HG02763 (cell line): ENCODE measurements around the gene GSG1.
"Not testable (repeated sequence)": the region's sequence is repeated elsewhere in the genome, so short reads cannot be mapped to it uniquely, and the experiment has no call there.

Experiments used
- ATAC-seq: cut with Tn5 transposase; IDR thresholded peaks from one replicate; pipeline ENCODE4 v1.9.1; 2021; ENCODE audit warnings: mild to moderate bottlenecking, moderate library complexity; ENCODE audit not compliant: unreplicated experiment

The GSG1 gene

GRCh38 chr12:13066014-13066413 lies 37.5 kb downstream of the GSG1 start:
- no peak for ATAC-seq

- ATAC-seq, result no peak
Observed at GRCh38 chr12:13062669-13063068, 40.8 kb downstream of the GSG1 start.

- no peak for ATAC-seq
Observed at GRCh38 chr12:13061377-13061776, 42.1 kb downstream of the GSG1 start.

GRCh38 chr12:13060581-13060980 lies 42.9 kb downstream of the GSG1 start:
- no peak for ATAC-seq

- not testable (repeated sequence) for ATAC-seq
Observed at GRCh38 chr12:13053617-13054016, 49.9 kb downstream of the GSG1 start.

- ATAC-seq, result no peak
Observed at GRCh38 chr12:13052421-13052820, 51.0 kb downstream of the GSG1 start.

- ATAC-seq, result no peak
Observed at GRCh38 chr12:13049816-13050215, 53.7 kb downstream of the GSG1 start.

- ATAC-seq, result peak; percentile 42
Observed at GRCh38 chr12:13046964-13047363, 56.5 kb downstream of the GSG1 start.

- no peak for ATAC-seq
Observed at GRCh38 chr12:13045816-13046215, 57.7 kb downstream of the GSG1 start.

- ATAC-seq, result no peak
Observed at GRCh38 chr12:13044906-13045299, 58.6 kb downstream of the GSG1 start.

GRCh38 chr12:13044002-13044905 lies 59.2 kb downstream of the GSG1 start, which contains the start of gene FAM234B:
Gene FAM234B, plus strand, starts transcription at chr12:13044381. Its CDS starts 23 bp downstream, at chr12:13044404.
- peak; percentile 87 for ATAC-seq

GRCh38 chr12:13042666-13043230 lies 60.7 kb downstream of the GSG1 start:
- ATAC-seq, result no peak

GRCh38 chr12:13041224-13041623 lies 62.2 kb downstream of the GSG1 start:
- no peak for ATAC-seq

- no peak for ATAC-seq
Observed at GRCh38 chr12:13039328-13039956, 64.0 kb downstream of the GSG1 start.

GRCh38 chr12:13038491-13039161 lies 64.8 kb downstream of the GSG1 start:
- ATAC-seq, result no peak

- no peak for ATAC-seq
Observed at GRCh38 chr12:13036881-13037280, 66.6 kb downstream of the GSG1 start.

GRCh38 chr12:13035335-13035734 lies 68.1 kb downstream of the GSG1 start:
- not testable (repeated sequence) for ATAC-seq
